Vagina (tissue), 2 donors: ENCODE data around the gene DNAAF3. TPM values are rescaled to one million over a fixed set of nuclear protein-coding genes. Genes with fewer than 3 reads are reported as not detected.

Experiments
- DNase-seq, 2 donors: peaks; one replicate each; pipeline ENCODE4 v3.0.0-alpha.2; 2017; ENCODE audit errors: extremely low spot score in 2 of 2
- H3K27ac ChIP-seq: fragments of 200-600 bp; sonication (generic); one replicate; pipeline ENCODE4 v1.5.1; 2019
- H3K27me3 ChIP-seq: fragments of 200-600 bp; sonication (generic); one replicate; pipeline ENCODE4 v1.5.1; 2019
- H3K36me3 ChIP-seq, 2 donors: fragments of 200-600 bp; sonication (generic); one replicate each; pipeline ENCODE4 v1.5.1; 2017 to 2019
- H3K4me1 ChIP-seq: fragments of 200-600 bp; sonication (generic); one replicate; pipeline ENCODE4 v1.5.1; 2019
- H3K4me3 ChIP-seq, 2 donors: fragments of 200-600 bp; sonication (generic); 1 replicate in 1 of 2; 2 replicates in 1 of 2; pipeline ENCODE4 v1.5.1; 2016 to 2019
- H3K9me3 ChIP-seq: fragments of 200-600 bp; sonication (generic); one replicate; pipeline ENCODE4 v1.5.1; 2019
- POLR2A ChIP-seq, 2 donors: fragments of 450-650 bp; IDR thresholded peaks; one replicate each; pipeline ENCODE4 v1.6.1; 2017; ENCODE audit warnings: antibody characterized with exemption in 2 of 2, mild to moderate bottlenecking in 2 of 2, moderate library complexity in 2 of 2
- POLR2AphosphoS5 ChIP-seq, 2 donors: sonication (generic); formaldehyde crosslinking; IDR thresholded peaks; one replicate each; pipeline ENCODE4 v1.9.0; 2017; ENCODE audit warnings: antibody characterized with exemption in 2 of 2, mild to moderate bottlenecking in 2 of 2, low read depth in 1 of 2; ENCODE audit not compliant: insufficient read depth in 1 of 2
- intact Hi-C: fragments of 100-400 bp; cut with DNase I; formaldehyde crosslinking; loops from one replicate; pipeline ENCODE4 v1.15.1; 2023
- total RNA-seq: library from RNA; depleted of rRNA; stranded (reverse); fragments of >200 nt; gene quantifications from one replicate; pipeline ENCODE4 v1.2.3, GENCODE V29; 2016
- TF ChIP-seq, protein P1 (sequence below), 3 experiments: fragments of 450-650 bp in 2 of 3; fragments of 200-600 bp in 1 of 3; sonication (generic) in 1 of 3; IDR thresholded peaks; one replicate each; pipeline ENCODE4 v1.5.1; 2017 to 2019; ENCODE audit warnings: antibody characterized with exemption in 3 of 3, mild to moderate bottlenecking in 2 of 3, moderate library complexity in 2 of 3

Gene DNAAF3
- 5.6 TPM for total RNA-seq

DNA sequence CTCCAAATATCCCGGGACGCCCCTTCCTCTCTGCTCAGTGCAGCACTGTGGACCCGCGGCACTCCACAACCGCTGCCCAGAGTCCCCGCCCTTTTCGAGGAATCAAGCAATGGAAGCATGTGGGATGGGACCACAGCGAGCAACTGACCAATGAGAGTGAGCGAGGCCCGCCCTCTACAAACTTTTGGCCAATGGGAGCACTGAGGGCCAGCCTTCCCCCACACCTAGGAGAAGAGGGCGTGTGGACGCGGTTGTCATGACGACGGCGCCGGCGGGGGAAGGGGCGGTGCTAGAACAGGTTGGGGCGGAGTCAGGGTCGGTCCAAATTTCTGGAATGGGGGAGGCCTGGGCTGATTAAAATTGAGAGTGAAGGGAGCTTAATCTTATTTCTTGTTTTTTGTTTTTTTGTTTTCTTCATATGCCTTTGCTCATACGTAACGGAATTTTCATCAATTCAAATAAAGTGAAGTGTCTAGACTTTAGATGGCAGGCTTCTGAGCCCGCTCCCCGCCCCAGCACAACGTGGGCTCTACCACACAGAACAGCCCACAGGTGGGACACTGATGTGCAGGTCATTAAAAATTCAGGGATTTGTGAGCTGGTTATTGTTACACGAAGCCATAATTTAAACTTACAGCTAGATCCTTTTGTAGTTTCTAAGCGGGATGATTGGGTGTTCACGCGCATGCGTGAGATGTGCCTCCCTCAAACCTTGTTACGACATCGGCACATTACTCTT lies at the start of gene DNAAF3:
Gene DNAAF3, minus strand, starts transcription at position 84 of the 739 bp plus-strand sequence. CDS start 200 bp downstream, outside the sequence.
- Histone ChIP-seq H3K27ac (no peak within 1 kb of the TSS), H3K27me3 (no peaks in the 10 kb centered on the region), H3K4me3 (peak within 1 kb of the TSS; percentile 30 to 36)

DNA sequence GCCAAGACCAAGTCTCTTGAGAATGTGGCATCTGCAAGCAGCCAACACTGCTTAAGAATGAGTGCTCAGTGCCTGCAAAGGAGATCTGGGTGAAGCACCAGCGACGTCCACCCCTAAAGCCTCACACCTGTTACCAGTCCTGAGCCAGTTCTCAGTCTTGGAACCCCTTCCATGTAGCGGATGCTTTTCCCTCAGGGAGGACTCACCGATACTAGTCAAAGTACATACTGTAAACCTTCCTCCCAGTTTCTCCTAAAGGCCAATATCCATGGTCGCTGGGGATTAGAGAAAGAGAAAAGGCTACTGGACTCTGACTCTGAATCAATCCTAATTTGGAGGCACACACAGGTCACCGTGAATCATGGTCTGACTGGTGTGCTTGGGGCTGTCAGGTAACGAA lies 47.1 kb upstream of the DNAAF3 start:
- no peaks in the 10 kb centered on the region for H3K27me3 ChIP-seq
- H3K27ac ChIP-seq: no peak overlapping the region
- intact Hi-C loops: no loop called here
- peaks cover 14% of the 10 kb centered on the region for H3K4me1 ChIP-seq
- TF ChIP-seq POLR2AphosphoS5 (IDR thresholded peaks at IDR 0.05; ENCODE audit: insufficient read depth in 1 of 2, low read depth in 1 of 2): no peak
- no peak for TF ChIP-seq POLR2A (IDR thresholded peaks at IDR 0.05)
- TF ChIP-seq, protein P1, sequence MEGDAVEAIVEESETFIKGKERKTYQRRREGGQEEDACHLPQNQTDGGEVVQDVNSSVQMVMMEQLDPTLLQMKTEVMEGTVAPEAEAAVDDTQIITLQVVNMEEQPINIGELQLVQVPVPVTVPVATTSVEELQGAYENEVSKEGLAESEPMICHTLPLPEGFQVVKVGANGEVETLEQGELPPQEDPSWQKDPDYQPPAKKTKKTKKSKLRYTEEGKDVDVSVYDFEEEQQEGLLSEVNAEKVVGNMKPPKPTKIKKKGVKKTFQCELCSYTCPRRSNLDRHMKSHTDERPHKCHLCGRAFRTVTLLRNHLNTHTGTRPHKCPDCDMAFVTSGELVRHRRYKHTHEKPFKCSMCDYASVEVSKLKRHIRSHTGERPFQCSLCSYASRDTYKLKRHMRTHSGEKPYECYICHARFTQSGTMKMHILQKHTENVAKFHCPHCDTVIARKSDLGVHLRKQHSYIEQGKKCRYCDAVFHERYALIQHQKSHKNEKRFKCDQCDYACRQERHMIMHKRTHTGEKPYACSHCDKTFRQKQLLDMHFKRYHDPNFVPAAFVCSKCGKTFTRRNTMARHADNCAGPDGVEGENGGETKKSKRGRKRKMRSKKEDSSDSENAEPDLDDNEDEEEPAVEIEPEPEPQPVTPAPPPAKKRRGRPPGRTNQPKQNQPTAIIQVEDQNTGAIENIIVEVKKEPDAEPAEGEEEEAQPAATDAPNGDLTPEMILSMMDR (IDR thresholded peaks at IDR 0.05): no peak
- no peak overlapping the region for H3K4me3 ChIP-seq
- no peaks in the 10 kb centered on the region for H3K36me3 ChIP-seq
- H3K9me3 ChIP-seq: no peaks in the 10 kb centered on the region
- no peak for DNase-seq

More for the DNA sequence above, at the start of gene DNAAF3:
- Histone ChIP-seq H3K9me3 (no peaks in the 10 kb centered on the region), H3K4me1 (peaks cover 8% of the 10 kb centered on the region), H3K36me3 (no peaks in the 10 kb centered on the region)
- DNase-seq: peak in 1 of 2 donors; percentile 93
- TF ChIP-seq POLR2A (IDR thresholded peaks at IDR 0.05) (no peak), POLR2AphosphoS5 (IDR thresholded peaks at IDR 0.05; ENCODE audit: insufficient read depth in 1 of 2, low read depth in 1 of 2) (peak; percentile 3 to 12)
- intact Hi-C loops: no loop called here

DNA sequence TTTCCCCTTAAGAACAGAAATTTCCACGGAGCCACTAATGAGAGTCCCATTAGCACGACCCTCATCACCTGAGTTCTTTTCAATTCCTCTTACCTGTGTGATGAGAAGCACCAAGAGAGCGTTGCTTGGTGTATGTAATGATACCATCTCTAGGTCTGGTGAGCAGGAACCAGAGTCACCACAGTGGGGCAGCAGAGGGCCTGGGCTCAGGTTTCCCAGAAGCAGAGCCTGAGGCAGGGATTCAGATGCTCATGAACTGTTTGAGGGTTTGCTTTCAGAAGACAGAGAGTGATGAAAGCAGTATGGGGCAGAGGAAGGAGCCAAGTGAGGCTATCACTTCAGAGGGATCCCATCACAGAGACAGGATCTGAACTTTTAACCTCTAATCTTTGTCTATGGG lies 46.0 kb upstream of the DNAAF3 start:
- no peaks in the 10 kb centered on the region for H3K9me3 ChIP-seq
- H3K4me1 ChIP-seq: peaks cover 14% of the 10 kb centered on the region
- H3K27me3 ChIP-seq: no peaks in the 10 kb centered on the region
- no peaks in the 10 kb centered on the region for H3K36me3 ChIP-seq
- no peak for DNase-seq
- no peak overlapping the region for H3K4me3 ChIP-seq
- no peak overlapping the region for H3K27ac ChIP-seq
- TF ChIP-seq, protein P1 (IDR thresholded peaks at IDR 0.05): no peak
- TF ChIP-seq POLR2A (IDR thresholded peaks at IDR 0.05) (no peak), POLR2AphosphoS5 (IDR thresholded peaks at IDR 0.05; ENCODE audit: insufficient read depth in 1 of 2, low read depth in 1 of 2) (no peak)
- intact Hi-C loops: no loop called here

DNA sequence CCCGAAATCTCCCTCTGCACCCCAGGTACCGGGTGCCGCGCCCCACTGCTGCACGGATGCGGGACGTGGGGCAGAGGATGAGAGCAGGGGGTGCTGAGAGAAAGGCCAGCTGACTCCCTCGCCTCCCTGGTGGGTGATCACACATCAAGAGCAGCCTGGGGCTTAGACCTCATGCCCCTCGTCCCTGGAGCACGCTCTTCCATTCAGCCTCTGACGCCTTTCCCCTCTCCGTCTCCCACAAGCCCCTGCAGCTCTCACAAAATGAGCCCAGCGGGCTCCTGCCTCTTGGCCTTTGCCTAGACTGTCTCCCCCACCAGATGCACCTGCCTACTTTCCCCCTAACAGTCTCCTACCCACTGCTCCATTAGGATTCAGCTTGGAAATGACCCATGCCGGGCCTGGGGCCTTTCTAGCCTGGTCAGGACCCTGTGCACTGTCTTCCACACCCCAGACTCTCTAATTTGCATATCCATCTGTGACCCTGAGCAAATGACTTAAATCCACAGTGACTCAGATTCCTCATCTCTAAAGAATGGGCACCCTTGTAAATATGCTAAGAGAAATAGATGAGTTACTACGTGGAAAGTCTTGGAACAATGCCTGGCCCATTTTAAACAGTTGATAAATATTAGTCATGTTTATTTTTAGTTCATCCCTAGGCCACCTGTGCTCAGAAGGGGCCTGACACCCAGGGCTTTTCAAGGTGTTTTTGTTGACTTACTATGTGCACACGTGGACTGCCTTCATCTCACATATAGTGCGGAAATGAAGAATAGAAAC lies 43.5 kb upstream of the DNAAF3 start:
- no peaks in the 10 kb centered on the region for H3K27me3 ChIP-seq
- peaks cover 9% of the 10 kb centered on the region for H3K4me1 ChIP-seq
- DNase-seq: no peak
- H3K36me3 ChIP-seq: no peaks in the 10 kb centered on the region
- H3K4me3 ChIP-seq: no peak overlapping the region
- intact Hi-C loops: no loop called here
- no peak for TF ChIP-seq POLR2AphosphoS5 (IDR thresholded peaks at IDR 0.05; ENCODE audit: insufficient read depth in 1 of 2, low read depth in 1 of 2)
- TF ChIP-seq POLR2A (IDR thresholded peaks at IDR 0.05): no peak
- TF ChIP-seq, protein P1 (IDR thresholded peaks at IDR 0.05): no peak
- no peaks in the 10 kb centered on the region for H3K9me3 ChIP-seq
- H3K27ac ChIP-seq: no peak overlapping the region

DNA sequence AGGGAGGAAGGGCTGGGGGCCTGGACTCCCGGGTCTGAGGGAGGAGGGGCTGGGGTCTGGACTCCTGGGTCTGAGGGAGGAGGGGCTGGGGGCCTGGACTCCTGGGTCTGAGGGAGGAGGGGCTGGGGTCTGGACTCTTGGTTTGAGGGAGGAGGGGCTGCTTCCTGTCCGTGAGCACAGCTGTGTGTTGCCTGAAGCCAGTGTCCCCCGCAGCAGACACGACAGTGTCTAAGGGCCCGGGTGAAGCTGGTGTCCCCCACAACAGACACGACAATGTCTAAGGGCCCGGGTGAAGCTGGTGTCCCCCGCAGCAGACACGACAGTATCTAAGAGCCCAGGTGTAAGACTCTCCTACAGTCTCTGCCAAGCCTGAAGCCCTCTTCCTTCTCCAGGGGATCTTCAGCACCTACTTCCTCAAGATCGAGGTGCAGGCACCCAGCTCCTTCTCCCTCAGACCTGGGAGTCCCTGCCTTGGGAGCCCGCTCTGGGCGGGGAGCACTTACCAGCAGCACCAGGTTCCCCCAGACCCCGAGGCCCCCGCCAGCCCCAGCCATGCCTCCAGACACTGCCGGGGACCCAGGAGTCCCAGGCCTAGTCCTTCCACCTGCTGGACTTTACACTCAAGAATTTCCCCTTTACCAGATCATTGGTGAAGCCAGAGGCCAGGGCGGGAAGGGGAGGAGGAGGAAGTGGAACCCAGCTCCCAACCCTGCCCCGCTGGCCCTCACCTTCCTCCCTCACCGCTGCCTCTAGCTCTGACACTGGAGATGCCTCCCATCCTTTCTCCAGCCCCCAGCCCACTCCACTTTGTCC lies 42.7 kb upstream of the DNAAF3 start, which contains the start of gene PTPRH:
Gene PTPRH, minus strand, starts transcription at position 622 of the 813 bp plus-strand sequence. Its CDS starts 68 bp downstream, at position 554.
- no peaks in the 10 kb centered on the region for H3K9me3 ChIP-seq
- no peak within 1 kb of the TSS for H3K4me3 ChIP-seq
- no peaks in the 10 kb centered on the region for H3K36me3 ChIP-seq
- H3K27me3 ChIP-seq: no peaks in the 10 kb centered on the region
- peaks cover 9% of the 10 kb centered on the region for H3K4me1 ChIP-seq
- no peak for DNase-seq
- intact Hi-C loops: no loop called here
- H3K27ac ChIP-seq: no peak within 1 kb of the TSS
- TF ChIP-seq, protein P1 (IDR thresholded peaks at IDR 0.05): no peak
- no peak for TF ChIP-seq POLR2AphosphoS5 (IDR thresholded peaks at IDR 0.05; ENCODE audit: insufficient read depth in 1 of 2, low read depth in 1 of 2)
